Left lobe of liver (tissue), 2 donors: Measurements from ENCODE around the gene PTRH1. TPM values are rescaled to one million over a fixed set of nuclear protein-coding genes. Genes with fewer than 3 reads are reported as not detected.
A peak's percentile ranks its signal among the peaks of the same experiment; 100 is the strongest.
"Not testable (repeated sequence)": the region's sequence is repeated elsewhere in the genome, so short reads cannot be mapped to it uniquely, and the experiment has no call there.

Experiments
- ATAC-seq: fragments of 200-7000 bp; cut with Tn5 transposase; one replicate; pipeline ENCODE4 v1.9.1; 2020; ENCODE audit warnings: mild to moderate bottlenecking, moderate library complexity
- DNase-seq: peaks from one replicate; pipeline ENCODE4 v3.0.0-alpha.2; 2020; ENCODE audit warnings: low spot score
- total RNA-seq: library from RNA; stranded (reverse); gene quantifications from one replicate; pipeline ENCODE4 v1.2.1, GENCODE V29; 2021
- donor health status: DM: no; HTN: no; CAD: no; lungs with moderate emphysema.
- donor health status: DM: no; HTN: yes; CAD: no.

The PTRH1 gene, protein sequence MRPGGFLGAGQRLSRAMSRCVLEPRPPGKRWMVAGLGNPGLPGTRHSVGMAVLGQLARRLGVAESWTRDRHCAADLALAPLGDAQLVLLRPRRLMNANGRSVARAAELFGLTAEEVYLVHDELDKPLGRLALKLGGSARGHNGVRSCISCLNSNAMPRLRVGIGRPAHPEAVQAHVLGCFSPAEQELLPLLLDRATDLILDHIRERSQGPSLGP
- 10.8 TPM for total RNA-seq

DNA sequence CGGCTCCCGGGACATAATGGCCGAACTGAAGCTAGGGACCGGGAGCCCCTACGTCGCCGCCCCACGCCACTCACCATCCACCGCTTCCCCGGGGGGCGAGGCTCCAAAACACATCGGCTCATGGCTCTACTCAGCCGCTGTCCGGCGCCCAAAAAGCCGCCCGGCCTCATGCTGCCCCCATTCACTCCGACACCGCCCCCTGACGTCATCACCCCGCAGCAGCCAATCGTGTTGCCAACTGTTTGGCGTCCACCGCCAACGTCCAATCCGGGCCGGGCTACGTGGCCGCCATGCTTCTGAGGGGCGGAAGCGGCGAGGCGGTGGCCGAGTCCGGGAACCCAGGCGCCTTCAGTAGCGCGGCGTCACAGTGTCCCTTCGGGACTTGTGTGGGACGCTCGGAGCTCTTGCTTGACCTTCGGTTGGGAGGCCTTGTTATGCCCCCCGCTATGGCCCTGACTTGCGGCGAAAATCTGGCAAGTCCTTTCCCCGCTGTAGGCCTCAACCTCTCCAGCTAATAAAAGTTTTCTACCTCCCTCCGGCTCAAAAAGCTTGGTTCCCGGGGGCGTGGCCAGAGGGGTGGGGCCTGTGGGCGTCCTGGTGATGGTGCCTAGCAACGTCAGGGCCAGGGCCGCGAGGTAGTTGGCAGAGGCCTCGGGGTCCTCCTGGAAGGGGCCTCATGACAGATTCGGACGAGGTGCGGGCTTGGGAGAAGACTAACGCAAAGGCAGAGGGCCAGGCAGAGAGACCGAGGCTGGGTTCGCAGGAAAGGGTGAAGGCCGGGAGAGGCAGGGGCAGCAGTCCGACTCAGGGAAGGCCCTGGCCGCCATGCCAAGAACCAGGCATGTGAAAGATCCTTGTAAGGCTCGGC, at the start of gene PTRH1, which contains the start of gene TTC16:
Gene PTRH1, minus strand, starts transcription at position 194 of the 868 bp plus-strand sequence. Its CDS starts 24 bp downstream, at position 170.
Gene TTC16, plus strand, starts transcription at position 610 of the 868 bp plus-strand sequence. Its CDS starts 67 bp downstream, at position 677.
- DNase-seq (peak; percentile 97), ATAC-seq (peak; percentile 96)

DNA sequence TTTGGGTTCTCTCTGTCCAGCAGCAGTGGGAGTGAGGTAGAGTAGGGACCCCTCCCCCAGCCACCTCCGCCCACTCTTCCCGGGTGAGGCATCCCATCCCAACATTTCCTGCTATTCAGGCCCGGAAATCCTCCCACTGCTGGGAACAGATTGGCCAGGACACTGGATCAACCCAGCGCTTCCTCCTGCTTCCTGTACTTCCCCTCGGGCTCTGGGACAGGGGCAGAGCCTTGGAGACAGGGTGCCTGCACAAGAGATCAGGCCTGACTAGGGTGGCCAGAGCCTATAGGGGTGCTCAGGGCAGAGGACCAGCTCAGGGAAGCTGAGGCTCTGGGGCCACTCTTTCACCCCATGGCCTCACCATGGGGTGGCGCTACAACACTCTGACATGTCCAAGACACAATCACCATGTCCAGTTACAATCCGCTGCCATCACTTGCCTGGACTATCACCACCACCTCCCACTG, 48.5 kb upstream of the PTRH1 start:
- ATAC-seq (peak; percentile 71), DNase-seq (no peak)

DNA sequence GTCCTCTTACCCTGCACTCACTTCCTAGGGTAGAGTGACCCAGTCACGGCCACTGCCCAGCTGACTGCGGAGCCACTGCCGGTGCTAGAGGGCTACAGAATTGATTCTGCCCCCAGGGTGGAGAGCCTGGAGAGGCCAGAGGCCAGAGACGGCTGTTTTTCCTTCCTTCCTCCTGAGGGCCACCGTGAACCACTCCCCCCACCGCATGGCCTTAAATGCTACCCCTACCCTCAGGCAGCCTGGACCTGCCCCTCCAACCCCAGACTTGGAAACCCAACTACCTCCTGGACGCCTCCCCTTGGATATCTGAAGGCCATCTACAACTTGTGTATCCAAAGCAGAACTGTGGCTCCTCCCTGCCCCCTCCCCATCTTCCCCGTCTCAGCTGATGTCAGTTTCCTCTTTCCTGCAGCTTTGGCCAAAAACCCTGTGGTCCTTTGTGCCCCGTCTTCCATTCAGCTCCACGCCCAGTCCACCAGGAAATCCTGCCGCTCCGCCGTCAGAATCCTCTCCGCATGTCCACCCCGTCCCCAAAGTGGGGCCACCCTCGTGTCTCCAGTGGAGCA, 46.7 kb upstream of the PTRH1 start:
- DNase-seq (no peak), ATAC-seq (peak; percentile 59)

DNA sequence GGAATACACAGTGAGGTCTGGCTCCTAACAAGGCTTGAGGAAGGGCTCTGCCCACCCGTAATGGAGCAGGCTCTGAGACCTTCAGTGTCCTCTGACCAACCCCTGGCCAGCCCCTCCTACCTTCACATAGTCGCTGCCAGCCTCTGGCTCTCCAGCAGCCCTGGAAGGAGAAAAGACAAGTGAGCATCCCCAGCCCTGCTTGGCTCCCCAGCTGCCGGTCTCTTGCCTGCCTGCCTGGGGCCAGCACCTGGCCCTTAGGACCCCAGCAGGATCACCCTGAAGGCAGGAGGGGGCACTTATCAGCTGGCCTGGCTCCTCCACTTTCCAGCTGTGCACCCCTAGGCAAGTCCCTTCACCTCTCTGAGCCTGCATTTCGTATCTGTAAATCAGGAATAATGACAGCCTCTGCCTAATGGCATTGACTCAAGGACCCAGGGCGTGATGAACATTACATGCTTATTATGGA, 46.1 kb upstream of the PTRH1 start:
- DNase-seq: no peak
- ATAC-seq: no peak

DNA sequence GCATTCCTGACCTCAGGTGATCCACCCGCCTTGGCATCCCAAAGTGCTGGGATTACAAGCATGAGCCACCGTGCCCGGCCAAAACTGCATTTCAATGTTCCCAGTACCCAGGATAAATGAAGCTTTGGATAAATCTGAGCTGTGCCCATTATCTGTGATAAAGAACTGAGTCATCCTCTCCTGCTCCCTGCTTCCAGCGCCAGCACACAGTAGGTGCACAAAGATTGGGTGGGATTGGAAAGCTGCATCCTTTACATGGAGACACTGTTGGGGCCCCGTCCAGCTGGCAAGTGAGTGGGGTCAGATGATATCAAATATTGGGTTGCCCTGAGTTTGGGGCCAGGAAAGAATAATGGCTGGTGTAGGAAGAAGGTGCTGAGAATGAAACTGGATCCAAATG, 45.6 kb upstream of the PTRH1 start:
- DNase-seq: no peak
- no peak for ATAC-seq

DNA sequence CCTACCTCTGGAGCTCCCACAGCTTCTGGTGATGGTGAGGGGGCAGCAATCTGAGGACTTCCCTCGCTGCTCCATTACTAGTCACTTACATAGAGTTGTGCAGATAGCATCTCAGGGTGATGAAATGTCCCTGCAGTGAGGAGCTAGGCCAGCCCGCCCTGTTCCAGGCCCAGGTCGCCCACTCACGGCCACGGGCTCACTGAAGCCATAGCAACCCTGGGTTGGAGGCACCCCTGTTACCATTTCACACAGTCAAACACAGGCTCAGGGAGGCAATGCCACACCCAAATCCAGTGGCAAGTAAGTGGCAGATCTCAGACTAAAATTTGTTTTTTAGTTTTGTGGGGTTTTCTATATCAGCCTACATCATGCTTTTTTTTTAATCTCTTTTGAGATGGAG, 43.4 kb upstream of the PTRH1 start:
- no peak for DNase-seq
- no peak for ATAC-seq

DNA sequence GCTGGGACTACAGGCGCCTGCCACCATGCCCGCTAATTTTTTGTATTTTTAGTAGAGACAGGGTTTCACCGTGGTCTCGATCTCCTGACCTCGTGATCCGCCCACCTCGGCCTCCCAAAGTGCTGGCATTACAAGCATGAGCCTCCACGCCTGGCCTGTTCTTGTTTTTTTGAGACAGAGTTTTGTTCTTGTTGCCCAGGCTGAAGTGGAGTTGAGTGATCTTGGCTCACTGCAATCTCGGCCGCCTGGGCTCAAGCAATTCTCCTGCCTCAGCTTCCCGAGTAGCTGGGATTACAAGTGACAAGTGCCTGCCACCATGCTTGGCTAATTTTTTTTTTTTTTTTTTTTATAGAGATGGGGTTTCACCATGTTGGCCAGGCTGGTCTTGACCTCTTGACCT, 41.3 kb upstream of the PTRH1 start:
- not testable (repeated sequence) for DNase-seq, ATAC-seq

DNA sequence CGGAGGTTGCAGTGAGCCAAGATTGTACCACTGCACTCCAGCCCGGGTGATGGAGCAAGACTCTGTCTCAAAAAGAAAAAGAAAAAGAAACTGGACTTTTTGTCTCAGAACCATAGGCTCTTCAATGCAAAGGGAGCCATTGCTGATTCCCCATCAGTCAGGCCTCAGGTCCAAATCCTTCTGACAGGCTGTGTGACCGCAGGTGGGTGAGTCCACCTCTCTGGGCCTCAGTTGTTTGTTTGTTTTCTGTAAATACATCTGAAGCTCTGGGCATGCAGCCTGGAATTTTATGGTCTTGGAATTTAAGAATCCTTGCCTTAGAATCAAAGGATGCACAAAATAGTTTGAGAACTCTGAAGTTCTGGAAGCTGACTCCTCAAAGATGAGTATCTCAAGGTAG, 40.8 kb upstream of the PTRH1 start:
- DNase-seq (no peak), ATAC-seq (no peak)

DNA sequence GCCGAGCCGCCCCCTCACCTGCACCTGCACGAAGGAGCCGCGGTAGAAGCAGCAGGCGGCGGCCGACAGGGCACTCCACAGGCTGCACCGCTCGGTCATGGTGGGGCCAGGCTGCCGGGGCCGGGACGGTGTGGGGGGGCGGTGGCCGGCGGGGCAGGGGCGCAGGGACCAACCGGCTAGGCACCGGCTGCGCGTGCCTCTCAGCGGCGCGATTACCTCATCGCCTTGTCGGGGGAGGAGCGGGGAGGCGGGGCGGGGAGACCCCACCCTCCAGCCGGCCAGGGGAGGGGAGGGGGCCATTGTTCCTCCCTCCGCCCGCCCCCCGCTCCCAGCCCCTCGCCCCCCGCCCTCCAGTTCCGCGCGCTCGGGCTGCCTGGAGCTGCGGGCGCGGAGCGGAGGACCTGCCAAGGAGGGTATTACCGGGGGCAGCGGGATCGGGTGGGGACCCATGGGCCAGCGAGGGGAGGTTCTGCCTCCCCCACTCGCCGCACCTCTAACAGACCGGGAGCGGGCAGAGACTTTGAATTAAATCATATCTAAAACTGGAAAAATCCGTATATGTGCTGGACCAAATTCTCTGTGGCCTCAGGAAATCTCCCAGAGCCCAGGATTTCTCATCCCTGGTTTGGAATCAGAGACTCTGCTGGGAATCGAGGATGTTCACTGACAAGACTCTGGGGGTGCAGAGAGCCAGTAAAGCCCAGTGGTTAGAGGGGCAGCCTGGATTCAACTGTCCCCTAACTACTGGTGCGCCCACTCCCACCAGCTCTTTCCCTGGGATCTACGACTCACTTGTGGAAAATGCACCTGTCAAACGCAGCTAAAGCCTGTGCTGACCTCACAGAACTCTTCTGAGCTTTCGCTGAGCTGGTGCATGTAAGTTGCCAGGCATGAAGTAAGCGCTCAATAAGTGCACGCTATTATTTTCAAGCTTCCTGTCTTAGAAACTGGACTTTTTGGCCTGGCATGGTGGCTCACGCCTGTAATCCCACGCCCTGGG, 39.9 kb upstream of the PTRH1 start:
- DNase-seq: no peak
- ATAC-seq: no peak

DNA sequence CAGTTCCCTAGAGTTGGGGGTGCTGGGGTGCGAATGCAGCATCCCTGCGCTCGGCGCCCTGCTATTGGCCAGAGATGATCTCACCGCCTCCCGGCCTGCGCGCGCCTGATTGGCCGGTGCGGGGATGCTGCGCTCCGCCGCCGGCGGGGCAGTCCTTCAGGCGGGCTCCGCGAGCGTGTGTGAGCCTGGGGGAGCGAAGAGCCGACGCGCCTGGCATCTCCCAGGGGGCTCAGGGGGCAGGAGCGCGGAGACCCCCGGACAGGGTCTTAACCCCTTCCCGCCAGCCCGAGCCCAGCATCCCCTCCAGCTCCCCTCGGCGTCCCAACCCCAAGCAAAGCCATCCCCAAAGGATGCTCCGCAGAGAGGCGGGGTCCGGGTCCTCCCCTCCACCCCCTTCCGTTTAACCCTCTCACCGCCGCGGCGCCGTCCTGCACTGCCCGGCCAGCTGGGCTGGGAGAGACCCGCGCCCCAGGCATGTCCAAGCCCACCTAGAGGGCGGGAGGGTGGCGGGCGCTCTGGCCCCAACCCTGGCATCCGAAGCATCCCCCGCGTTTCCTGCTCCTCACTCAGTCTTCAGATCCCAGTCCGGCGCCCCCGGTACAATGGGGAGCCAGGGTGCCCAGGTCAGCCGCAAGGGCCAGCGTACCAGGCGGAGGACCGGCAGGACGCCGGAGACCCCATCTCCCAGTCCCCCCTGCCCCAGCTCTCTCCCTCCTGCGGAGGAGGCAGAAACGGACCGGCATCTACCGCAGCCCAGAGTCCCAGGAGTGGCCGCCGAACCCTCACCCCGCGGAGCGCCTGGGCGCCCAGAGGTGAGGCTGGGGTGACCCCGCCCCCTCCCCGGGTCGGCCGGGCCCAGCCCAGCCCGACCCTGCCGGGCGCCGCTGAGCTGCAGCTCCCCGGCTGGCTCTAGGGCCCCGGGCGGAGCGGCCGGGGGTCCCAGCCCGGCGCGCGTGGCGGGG, 38.9 kb upstream of the PTRH1 start:
- no peak for ATAC-seq
- no peak for DNase-seq

DNA sequence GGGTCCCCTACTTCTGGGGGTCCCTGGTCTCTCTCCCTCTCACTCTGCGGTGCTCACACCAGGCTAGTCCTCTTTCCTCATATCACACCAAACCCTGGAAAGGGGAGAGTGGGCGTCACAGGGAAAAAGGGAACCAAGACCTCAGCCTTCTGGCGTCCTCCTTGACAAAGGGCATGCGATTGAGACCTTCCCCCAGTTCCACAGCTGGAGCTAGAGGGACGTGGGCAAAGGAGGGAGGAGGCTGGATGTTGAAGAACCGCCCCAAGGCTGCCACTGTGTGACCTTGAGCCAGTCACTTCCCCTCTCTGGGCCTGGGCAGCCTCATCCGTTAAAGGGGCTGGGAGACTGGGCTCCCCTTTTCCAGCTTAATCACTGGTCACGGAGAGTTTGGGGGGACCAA, 38.2 kb upstream of the PTRH1 start:
- no peak for ATAC-seq
- DNase-seq: no peak

DNA sequence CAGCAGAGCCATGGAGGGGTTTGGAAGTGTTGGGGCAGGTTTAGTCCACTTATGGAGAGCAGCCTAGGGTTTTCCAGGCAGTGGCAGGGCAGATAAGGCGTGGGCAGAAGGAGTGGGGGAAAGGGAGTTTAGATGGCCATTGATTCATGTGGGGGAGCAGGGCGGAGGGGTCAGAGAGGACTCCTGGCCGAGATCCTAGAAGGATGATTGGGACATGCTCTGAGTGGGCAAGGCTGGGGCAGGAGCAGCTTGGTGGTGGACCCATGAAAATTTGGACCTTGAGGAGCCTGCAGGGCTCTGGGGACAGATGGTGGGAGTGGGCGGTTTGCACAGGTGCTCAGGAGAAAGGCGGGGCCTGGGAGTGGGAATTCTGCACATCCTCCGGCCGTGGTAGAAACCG, 37.7 kb upstream of the PTRH1 start:
- DNase-seq (no peak), ATAC-seq (no peak)

DNA sequence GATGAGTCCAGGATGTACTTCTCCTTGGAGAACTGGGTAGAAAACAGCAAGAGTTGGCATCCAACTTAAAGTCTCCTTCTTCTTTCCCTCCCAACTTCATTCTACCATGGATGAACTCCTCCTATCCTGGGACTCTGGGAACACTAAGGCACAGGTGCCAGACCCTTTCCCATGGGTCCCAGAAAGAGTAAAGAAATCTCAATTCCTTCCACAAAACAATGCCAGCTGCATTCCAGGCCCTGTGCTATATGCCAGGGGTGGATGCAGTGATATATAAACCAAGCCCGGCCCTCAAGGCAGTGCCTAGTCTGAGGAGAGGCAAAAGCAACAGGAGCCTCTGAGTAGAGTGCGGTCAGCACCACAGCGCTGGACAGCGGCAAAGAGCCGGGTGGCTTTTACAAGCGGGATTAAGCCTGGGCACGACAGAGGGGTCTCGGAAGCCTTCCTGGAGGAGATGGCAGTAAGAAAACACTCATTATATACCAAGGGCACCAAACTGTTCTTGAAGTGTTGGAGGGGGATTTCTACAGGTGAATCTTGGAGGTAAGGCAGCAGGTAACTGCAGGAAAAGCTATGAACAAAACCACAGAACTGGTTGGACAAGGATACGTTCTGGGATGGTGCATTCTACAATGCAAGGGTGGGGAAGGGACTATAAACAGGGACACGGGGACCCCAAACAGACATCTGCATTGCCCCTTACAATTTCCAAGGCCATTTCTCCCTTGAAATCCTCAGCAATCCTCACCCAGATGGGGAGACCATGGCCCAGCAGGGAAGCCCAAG, 36.0 kb upstream of the PTRH1 start:
- no peak for DNase-seq
- ATAC-seq: peak; percentile 64

DNA sequence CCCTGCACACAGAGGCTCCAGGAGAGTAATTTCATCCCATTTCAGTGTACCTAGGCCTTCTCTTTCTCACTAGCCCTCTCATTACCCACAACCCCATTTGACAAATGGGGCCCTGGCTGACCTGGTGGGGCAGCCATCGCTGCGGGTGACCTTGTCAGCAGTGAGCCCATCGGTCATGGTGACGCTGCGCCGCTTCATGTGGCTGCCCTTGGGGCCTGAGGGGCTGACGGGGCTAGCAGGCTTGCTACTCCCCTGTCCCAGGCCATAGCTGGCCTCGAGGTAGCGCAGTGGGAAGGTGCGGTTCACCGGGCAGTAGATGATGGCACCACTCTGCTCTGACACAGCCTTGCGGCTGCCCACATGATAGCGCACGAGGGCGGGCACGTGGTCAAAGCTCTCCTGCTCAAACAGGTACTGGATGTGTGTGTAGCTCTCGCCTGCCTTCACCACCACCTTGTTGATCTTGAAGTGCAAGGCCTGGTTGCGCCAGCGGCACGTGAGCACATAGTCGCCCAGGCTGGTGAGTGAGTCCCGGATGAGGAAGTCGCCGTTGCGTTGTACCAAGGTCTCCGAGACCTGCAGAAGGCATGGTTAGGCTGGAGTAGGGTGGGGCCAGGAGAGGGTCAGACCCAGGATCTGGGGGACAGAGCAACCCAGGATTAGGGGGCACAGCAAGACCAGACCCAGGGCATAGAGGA, 33.8 kb upstream of the PTRH1 start:
- ATAC-seq (no peak), DNase-seq (no peak)

DNA sequence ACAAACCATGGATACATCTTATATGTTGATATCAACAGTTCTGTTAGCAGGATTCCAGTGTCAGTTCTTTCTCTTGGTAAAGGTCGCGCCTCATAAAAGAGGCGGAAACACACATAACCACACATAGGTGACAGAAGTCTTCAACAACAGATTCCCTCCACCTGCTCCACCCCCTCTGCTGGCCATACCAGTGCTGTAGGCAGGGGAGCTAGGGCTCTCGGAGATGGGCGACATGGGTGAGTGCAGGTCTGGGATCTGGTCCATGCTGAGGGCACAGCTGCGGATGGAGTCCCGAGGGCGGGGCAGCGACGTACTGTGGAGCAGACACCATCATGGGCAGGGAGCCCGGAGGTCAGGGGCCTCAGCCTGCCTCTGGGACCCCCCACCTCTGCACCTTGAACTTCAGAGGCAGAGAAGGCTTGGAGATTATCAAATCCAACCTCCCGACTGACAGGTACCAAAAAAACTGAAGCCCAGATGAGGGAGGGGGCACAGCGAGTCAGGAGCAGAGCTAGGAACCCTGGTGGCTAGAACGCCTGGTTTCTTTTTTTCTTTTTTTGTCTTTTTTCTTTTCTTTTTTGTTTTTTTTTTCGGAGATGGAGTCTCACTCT, 31.6 kb upstream of the PTRH1 start:
- ATAC-seq (no peak), DNase-seq (no peak)

DNA sequence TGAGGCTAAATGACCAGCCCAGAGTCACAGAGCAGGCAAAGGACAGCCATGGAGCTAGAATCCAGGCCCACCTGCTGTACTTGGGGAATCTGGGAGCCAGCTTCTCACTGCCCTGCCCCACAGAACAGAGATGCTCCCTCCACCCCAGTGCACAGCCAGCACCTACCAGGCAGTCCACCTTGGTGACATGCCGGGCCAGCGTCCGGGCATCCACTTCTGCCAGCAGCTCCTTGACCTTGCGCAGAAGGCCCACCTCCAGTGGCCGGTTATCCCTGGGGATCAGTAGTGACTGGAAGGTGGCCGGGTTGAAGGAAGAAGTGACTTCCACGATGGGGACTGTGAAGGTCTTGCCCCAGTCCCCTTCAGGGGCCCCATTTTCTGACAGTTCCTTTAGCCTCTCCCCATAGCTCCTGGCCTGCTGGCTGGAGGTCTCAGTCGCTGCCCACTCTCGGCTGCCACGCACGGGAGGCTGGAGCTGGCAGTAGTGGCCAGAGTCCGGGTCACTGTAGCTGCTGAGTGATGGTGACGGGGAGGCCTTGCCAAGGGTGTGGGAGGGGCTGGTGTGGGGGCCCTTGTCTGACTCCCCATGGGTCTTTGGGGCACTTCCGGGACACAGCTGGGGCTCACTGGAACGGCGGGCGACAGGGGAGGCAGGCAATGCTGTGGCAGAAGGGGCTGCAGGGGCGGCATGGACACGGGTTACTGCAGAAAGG, 29.1 kb upstream of the PTRH1 start:
- no peak for DNase-seq
- ATAC-seq: no peak
